ENCODE results near the gene BCKDHA. TPM values are rescaled to one million over a fixed set of nuclear protein-coding genes. Genes with fewer than 3 reads are reported as not detected.
"Not testable (repeated sequence)": the region's sequence is repeated elsewhere in the genome, so short reads cannot be mapped to it uniquely, and the experiment has no call there.

BCKDHA gene
- polyA plus RNA-seq, 1 donor (not counting 4 experiments of a cell fraction or from before 2014, with no cell fraction given) = 7.5 TPM

DNA sequence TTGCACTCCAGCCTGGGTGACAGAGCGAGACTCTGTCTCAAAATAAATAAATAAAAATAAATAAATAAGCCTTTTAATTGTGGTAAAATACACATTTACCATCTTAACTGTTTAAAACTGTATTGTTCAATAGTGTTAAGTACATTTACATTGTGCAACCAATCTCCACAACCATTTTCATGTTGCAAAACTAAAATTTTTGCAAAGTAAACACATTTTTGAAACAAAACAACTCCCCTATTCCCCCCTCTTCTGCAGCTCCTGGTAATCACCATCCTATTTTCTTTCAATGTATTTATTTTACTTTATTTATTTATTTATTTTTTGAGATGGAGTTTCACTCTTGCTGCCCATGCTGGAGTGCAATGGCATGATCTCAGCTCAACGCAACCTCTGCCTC, 27.8 kb upstream of the BCKDHA start:
- Histone ChIP-seq H2AFZ (ENCODE audit: control insufficient read depth, low read length) (no peak overlapping the region), H3K36me3 (ENCODE audit: control insufficient read depth in 2 of 2, extremely low read depth in 1 of 2, insufficient read depth in 2 of 2, low read length in 2 of 2) (no peaks in the 10 kb centered on the region), H4K20me1 (ENCODE audit: control insufficient read depth, extremely low read depth, insufficient read depth, low read length) (no peaks in the 10 kb centered on the region), H3K4me2 (ENCODE audit: control insufficient read depth, extremely low read depth, insufficient read depth, low read depth, low read length) (no peak overlapping the region), H3K4me3 (ENCODE audit: control insufficient read depth in 2 of 3, extremely low read depth in 1 of 3, insufficient read depth in 2 of 3, low read depth in 1 of 3, low read length in 3 of 3) (no peak overlapping the region), H3K9me3 (ENCODE audit: control insufficient read depth, low read depth, low read length) (no peaks in the 10 kb centered on the region), H3K27ac (ENCODE audit: control insufficient read depth, insufficient read depth, low read length) (no peak overlapping the region), H3K27me3 (ENCODE audit: control insufficient read depth, extremely low read depth, insufficient read depth, low read length) (no peaks in the 10 kb centered on the region), H3K4me1 (ENCODE audit: control insufficient read depth, extremely low read depth, insufficient read depth, low read length) (peaks cover 11% of the 10 kb centered on the region), H3K9me1 (ENCODE audit: control insufficient read depth, extremely low read depth, insufficient read depth, low read length) (no peaks in the 10 kb centered on the region), H3K9ac (ENCODE audit: control insufficient read depth, extremely low read depth, insufficient read depth, low read length) (no peak overlapping the region), H3K79me2 (ENCODE audit: control insufficient read depth, insufficient read depth, low read length) (peaks cover 8% of the 10 kb centered on the region)
- no peak for FAIRE-seq
- no peak for TF ChIP-seq CTCF (optimal IDR thresholded peaks at IDR 0.05 in 1 of 3, IDR thresholded peaks at IDR 0.05 in 1 of 3, conservative IDR thresholded peaks at IDR 0.05 in 1 of 3; ENCODE audit: extremely low read depth in 1 of 3, insufficient read depth in 2 of 3, low read length in 3 of 3)
- no peak for TF ChIP-seq EZH2 (IDR thresholded peaks at IDR 0.05; ENCODE audit: low read length)
- dilution Hi-C loops (cut with MboI; ENCODE audit: extremely low pct_ligation_motif_present, low sequenced_read_pairs) = no loop called here
- no peak for DNase-seq (ENCODE audit: low read depth, low spot score)

DNA sequence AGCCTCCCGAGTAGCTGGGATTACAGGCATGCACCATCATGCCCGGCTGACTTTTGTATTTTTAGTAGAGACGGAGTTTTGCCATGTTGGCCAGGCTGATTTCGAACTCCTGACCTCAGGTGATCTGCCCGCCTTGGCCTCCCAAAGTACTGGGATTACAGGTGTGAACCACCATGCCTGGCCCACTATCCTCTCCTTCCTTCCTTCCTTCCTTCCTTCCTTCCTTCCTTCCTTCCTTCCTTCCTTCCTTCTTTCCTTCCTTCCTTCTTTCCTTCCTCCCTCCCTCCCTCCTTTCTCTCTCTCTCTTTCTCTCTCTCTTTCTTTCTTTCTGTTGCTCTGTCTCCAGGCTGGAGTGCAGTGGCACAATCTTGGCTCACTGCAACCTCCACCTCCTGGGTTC, 26.5 kb upstream of the BCKDHA start:
- dilution Hi-C loops (cut with MboI; ENCODE audit: extremely low pct_ligation_motif_present, low sequenced_read_pairs); H3K9ac ChIP-seq (ENCODE audit: control insufficient read depth, extremely low read depth, insufficient read depth, low read length); H4K20me1 ChIP-seq (ENCODE audit: control insufficient read depth, extremely low read depth, insufficient read depth, low read length); H2AFZ ChIP-seq (ENCODE audit: control insufficient read depth, low read length); H3K27me3 ChIP-seq (ENCODE audit: control insufficient read depth, extremely low read depth, insufficient read depth, low read length); H3K9me3 ChIP-seq (ENCODE audit: control insufficient read depth, low read depth, low read length); H3K4me2 ChIP-seq (ENCODE audit: control insufficient read depth, extremely low read depth, insufficient read depth, low read depth, low read length); H3K27ac ChIP-seq (ENCODE audit: control insufficient read depth, insufficient read depth, low read length); DNase-seq (ENCODE audit: low read depth, low spot score); H3K36me3 ChIP-seq (ENCODE audit: control insufficient read depth in 2 of 2, extremely low read depth in 1 of 2, insufficient read depth in 2 of 2, low read length in 2 of 2); H3K9me1 ChIP-seq (ENCODE audit: control insufficient read depth, extremely low read depth, insufficient read depth, low read length); H3K4me3 ChIP-seq (ENCODE audit: control insufficient read depth in 2 of 3, extremely low read depth in 1 of 3, insufficient read depth in 2 of 3, low read depth in 1 of 3, low read length in 3 of 3); FAIRE-seq; H3K79me2 ChIP-seq (ENCODE audit: control insufficient read depth, insufficient read depth, low read length): not testable (repeated sequence)
- H3K4me1 ChIP-seq (ENCODE audit: control insufficient read depth, extremely low read depth, insufficient read depth, low read length) = peaks cover 14% of the 10 kb centered on the region

DNA sequence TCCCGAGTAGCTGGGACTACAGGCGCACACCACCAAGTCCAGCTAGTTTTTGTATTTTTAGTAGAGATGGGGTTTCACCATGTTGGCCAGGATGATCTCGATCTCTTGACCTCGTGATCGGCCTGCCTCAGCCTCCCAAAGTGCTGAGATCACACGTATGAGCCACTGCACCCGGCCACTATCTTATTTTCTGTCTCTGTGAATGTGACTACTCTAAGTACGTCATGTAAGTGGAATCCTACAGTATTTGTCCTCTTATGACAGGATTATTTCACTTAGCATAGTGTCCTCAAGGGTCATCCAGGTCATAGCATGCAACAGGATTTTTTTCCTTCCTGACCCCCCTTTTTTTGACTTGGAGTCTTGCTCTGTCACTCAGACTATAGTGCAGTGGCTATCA, 26.1 kb upstream of the BCKDHA start:
- no peaks in the 10 kb centered on the region for H3K9me1 ChIP-seq (ENCODE audit: control insufficient read depth, extremely low read depth, insufficient read depth, low read length)
- dilution Hi-C loops (cut with MboI; ENCODE audit: extremely low pct_ligation_motif_present, low sequenced_read_pairs) = no loop called here
- no peaks in the 10 kb centered on the region for H3K27me3 ChIP-seq (ENCODE audit: control insufficient read depth, extremely low read depth, insufficient read depth, low read length)
- peaks cover 2% of the 10 kb centered on the region for H3K79me2 ChIP-seq (ENCODE audit: control insufficient read depth, insufficient read depth, low read length)
- FAIRE-seq (no peak), DNase-seq (ENCODE audit: low read depth, low spot score) (no peak)
- no peak overlapping the region for H3K27ac ChIP-seq (ENCODE audit: control insufficient read depth, insufficient read depth, low read length)
- no peaks in the 10 kb centered on the region for H3K36me3 ChIP-seq (ENCODE audit: control insufficient read depth in 2 of 2, extremely low read depth in 1 of 2, insufficient read depth in 2 of 2, low read length in 2 of 2)
- no peak overlapping the region for H2AFZ ChIP-seq (ENCODE audit: control insufficient read depth, low read length)
- H3K4me2 ChIP-seq (ENCODE audit: control insufficient read depth, extremely low read depth, insufficient read depth, low read depth, low read length) = no peak overlapping the region
- no peak overlapping the region for H3K9ac ChIP-seq (ENCODE audit: control insufficient read depth, extremely low read depth, insufficient read depth, low read length)
- H3K9me3 ChIP-seq (ENCODE audit: control insufficient read depth, low read depth, low read length) = no peaks in the 10 kb centered on the region
- no peaks in the 10 kb centered on the region for H4K20me1 ChIP-seq (ENCODE audit: control insufficient read depth, extremely low read depth, insufficient read depth, low read length)
- TF ChIP-seq CTCF (optimal IDR thresholded peaks at IDR 0.05 in 1 of 3, IDR thresholded peaks at IDR 0.05 in 1 of 3, conservative IDR thresholded peaks at IDR 0.05 in 1 of 3; ENCODE audit: extremely low read depth in 1 of 3, insufficient read depth in 2 of 3, low read length in 3 of 3) = no peak
- no peak for TF ChIP-seq EZH2 (IDR thresholded peaks at IDR 0.05; ENCODE audit: low read length)
- H3K4me3 ChIP-seq (ENCODE audit: control insufficient read depth in 2 of 3, extremely low read depth in 1 of 3, insufficient read depth in 2 of 3, low read depth in 1 of 3, low read length in 3 of 3) = no peak overlapping the region
- H3K4me1 ChIP-seq (ENCODE audit: control insufficient read depth, extremely low read depth, insufficient read depth, low read length) = peaks cover 18% of the 10 kb centered on the region

All from keratinocyte (primary cell).